ENCODE data around the gene SLC45A1. TPM values are rescaled to one million over a fixed set of nuclear protein-coding genes. Genes with fewer than 3 reads are reported as not detected.

Gene SLC45A1
- total and polyA plus RNA-seq, 12 donors, result 0.44 to 7.0 (median 2.5) TPM

- 25 to 60% (median 42%) methylated on average over 6 to 18 of the region's 18 CpGs for WGBS, 4 donors
- H3K27ac ChIP-seq, result peak overlapping the region; percentile 63 to 88 (median 78)
- TF ChIP-seq, protein P1, sequence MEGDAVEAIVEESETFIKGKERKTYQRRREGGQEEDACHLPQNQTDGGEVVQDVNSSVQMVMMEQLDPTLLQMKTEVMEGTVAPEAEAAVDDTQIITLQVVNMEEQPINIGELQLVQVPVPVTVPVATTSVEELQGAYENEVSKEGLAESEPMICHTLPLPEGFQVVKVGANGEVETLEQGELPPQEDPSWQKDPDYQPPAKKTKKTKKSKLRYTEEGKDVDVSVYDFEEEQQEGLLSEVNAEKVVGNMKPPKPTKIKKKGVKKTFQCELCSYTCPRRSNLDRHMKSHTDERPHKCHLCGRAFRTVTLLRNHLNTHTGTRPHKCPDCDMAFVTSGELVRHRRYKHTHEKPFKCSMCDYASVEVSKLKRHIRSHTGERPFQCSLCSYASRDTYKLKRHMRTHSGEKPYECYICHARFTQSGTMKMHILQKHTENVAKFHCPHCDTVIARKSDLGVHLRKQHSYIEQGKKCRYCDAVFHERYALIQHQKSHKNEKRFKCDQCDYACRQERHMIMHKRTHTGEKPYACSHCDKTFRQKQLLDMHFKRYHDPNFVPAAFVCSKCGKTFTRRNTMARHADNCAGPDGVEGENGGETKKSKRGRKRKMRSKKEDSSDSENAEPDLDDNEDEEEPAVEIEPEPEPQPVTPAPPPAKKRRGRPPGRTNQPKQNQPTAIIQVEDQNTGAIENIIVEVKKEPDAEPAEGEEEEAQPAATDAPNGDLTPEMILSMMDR (IDR thresholded peaks at IDR 0.05), result no peak
- no peak for TF ChIP-seq POLR2A (IDR thresholded peaks at IDR 0.05)
- intact Hi-C loops (cut with DNase I), result no loop called here
- no peaks in the 10 kb centered on the region for H3K27me3 ChIP-seq
- no peaks in the 10 kb centered on the region for H3K9me3 ChIP-seq (replicated peaks in 1 of 3)
- peak in 3 of 7 donors; percentile 36 to 47 (median 44) for DNase-seq
- H3K4me1 ChIP-seq (replicated peaks in 1 of 2), result peaks cover 41 to 56% of the 10 kb centered on the region in 2 donors
- H3K4me3 ChIP-seq, result no peak overlapping the region
- H3K36me3 ChIP-seq (replicated peaks in 1 of 2), result peaks cover 0 to 66% of the 10 kb centered on the region in 2 donors
Measured at GRCh38 chr1:8363767-8364301, 45.9 kb downstream of the SLC45A1 start.

DNA sequence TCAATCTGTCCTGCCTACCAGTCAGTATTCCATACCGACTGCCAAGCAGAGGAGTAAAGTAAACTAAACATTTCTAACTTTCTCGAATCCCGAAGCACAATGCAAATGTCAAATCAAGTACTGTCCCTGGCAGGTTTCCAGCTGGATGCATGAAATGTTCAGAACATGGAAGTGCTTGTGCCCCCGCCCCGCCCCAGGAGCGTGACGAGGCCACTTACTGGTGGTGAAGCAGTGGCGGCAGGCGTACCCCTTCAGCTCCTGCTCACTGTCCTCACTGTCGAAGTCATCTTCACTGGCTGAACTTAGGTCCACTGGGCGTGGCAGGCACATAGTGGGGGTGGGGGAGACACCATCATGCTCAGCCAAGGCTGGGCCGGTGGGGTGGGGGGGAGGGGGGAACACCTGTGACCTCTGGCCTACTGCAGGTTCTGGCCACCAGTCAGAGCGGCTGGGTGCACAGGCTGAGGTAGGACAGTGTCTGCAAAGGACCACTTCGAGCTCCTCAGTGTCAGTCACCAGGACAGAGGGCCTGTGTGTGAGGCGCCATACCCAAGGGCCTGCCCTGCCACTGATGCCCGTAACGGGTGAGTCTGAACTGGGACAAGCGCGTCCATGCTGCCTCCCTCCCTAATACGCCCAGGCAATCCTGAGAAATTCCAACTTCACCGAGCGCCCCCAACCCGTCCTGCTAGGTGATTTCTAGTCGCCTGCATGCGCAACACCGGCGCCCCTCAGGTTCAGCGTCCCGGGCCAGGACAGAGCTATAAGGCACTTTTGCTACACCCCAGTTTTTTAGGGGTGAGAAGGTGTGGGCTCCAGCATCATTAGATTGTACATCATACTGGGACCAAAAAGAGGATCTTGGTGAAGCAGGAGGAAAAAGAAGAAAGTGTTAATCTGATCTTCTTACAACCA, 46.9 kb downstream of the SLC45A1 start:
- WGBS, 4 donors, result 71 to 78% (median 77%) methylated on average over 21 to 29 of the region's 29 CpGs
- Histone ChIP-seq H3K27ac (peak overlapping the region in 3 of 5 donors; percentile 78 to 88 (median 81)), H3K36me3 (replicated peaks in 1 of 2) (peaks cover 0 to 56% of the 10 kb centered on the region in 2 donors), H3K4me1 (replicated peaks in 1 of 2) (peaks cover 44 to 65% of the 10 kb centered on the region in 2 donors), H3K4me3 (no peak overlapping the region), H3K9me3 (replicated peaks in 1 of 3) (no peaks in the 10 kb centered on the region), H3K27me3 (no peaks in the 10 kb centered on the region)
- no peak for TF ChIP-seq POLR2A (IDR thresholded peaks at IDR 0.05)
- TF ChIP-seq, protein P1 (IDR thresholded peaks at IDR 0.05), result no peak
- intact Hi-C loops (cut with DNase I), result no loop called here
- DNase-seq, result peak in 5 of 7 donors; percentile 30 to 69 (median 60)

DNA sequence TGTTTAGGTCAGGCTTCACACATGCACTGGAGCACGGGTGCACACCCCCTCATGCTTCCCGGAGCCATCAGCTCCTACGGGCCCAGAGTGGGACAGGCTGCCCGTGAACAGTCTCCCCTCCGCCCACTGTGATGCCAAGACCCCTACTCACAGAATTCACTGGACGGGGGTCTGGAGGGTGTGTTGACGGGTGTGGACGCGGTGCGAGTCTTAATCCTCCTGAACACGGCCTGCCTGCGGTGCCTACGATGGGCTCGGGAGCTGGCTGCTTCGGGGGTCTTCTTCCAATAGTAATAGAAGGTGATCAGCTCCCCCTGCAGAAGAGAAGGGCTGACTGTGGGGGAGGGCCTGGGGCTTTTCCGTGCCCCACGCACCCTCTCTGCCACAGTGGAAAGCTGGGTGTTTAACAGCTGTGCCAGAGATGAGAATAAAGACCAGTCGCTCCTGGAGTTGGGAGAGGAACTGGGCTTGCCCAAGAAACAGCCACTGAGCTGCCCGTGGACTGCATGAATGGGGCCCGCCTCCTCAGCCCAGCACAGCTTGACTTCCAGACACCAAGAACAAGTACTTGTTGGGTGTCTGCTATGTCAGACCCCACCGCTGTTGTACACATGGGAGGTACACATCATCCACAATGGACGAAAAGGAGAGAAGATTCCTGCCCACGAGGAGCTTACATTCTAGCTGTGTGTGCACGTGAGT, 47.9 kb downstream of the SLC45A1 start:
- WGBS, 4 donors, result 90 to 93% (median 91%) methylated on average over 22 to 24 of the region's 24 CpGs
- TF ChIP-seq, protein P1 (IDR thresholded peaks at IDR 0.05), result no peak
- no peak for TF ChIP-seq POLR2A (IDR thresholded peaks at IDR 0.05)
- H3K9me3 ChIP-seq (replicated peaks in 1 of 3), result no peaks in the 10 kb centered on the region
- DNase-seq, result peak in 2 of 7 donors; percentile 12 to 18
- H3K36me3 ChIP-seq (replicated peaks in 1 of 2), result peaks cover 0 to 48% of the 10 kb centered on the region in 2 donors
- intact Hi-C loops (cut with DNase I), result no loop called here
- H3K27me3 ChIP-seq, result no peaks in the 10 kb centered on the region
- peak overlapping the region in 2 of 5 donors; percentile 21 to 84 for H3K27ac ChIP-seq
- no peak overlapping the region for H3K4me3 ChIP-seq
- peaks cover 49 to 76% of the 10 kb centered on the region in 2 donors for H3K4me1 ChIP-seq (replicated peaks in 1 of 2)
